Measurements from ENCODE around the gene EHD2. TPM values are rescaled to one million over a fixed set of nuclear protein-coding genes. Genes with fewer than 3 reads are reported as not detected.

The EHD2 gene, protein sequence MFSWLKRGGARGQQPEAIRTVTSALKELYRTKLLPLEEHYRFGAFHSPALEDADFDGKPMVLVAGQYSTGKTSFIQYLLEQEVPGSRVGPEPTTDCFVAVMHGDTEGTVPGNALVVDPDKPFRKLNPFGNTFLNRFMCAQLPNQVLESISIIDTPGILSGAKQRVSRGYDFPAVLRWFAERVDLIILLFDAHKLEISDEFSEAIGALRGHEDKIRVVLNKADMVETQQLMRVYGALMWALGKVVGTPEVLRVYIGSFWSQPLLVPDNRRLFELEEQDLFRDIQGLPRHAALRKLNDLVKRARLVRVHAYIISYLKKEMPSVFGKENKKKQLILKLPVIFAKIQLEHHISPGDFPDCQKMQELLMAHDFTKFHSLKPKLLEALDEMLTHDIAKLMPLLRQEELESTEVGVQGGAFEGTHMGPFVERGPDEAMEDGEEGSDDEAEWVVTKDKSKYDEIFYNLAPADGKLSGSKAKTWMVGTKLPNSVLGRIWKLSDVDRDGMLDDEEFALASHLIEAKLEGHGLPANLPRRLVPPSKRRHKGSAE
- 141 and 157 TPM in 2 replicates for total RNA-seq

DNA sequence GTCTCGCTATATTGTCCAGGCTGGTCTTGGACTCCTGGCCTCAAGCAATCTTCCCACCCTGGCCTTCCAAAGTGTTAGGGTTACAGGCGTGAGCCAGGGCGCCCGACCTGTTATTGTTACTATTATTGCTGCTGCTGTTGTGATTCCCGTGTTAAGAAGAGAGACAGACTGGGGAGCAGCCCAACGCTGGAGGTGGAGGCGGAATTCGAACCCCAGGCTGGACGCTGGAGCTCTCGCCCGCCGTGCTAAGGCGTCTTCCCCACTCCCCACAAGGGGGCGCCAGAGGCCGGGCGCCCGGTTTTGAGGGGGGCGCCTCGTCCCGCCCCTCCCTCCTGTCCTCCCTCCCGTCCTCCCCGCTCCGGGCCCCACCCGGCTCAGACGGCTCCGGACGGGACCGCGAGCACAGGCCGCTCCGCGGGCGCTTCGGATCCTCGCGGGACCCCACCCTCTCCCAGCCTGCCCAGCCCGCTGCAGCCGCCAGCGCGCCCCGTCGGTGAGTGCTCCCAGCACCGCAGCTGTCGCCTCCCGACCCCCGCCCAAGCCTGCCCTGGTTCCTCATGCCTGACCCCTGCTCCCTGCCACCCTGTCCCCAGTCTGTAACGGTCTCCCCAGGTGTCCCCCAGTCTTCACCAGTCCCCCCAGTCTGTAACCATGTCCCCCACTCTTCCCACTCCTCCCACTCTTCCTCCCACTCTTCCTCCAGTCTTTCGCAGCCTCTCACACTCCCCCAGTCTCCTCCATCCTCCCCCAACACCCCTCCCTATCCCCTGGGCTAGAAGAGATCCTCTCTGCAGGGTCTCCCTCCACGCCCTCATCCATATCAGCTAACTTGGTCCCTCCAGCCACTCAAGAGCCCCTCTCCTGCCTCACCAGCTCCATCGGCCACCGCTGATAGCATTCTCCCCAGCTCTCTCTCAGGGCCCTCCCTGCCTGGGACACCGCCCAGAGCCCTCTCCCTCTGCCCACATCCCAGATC is at the start of gene EHD2:
EHD2 (plus strand) TSS at position 377 of the 976 bp plus-strand sequence. CDS start 3,191 bp downstream, outside the sequence.

DNA sequence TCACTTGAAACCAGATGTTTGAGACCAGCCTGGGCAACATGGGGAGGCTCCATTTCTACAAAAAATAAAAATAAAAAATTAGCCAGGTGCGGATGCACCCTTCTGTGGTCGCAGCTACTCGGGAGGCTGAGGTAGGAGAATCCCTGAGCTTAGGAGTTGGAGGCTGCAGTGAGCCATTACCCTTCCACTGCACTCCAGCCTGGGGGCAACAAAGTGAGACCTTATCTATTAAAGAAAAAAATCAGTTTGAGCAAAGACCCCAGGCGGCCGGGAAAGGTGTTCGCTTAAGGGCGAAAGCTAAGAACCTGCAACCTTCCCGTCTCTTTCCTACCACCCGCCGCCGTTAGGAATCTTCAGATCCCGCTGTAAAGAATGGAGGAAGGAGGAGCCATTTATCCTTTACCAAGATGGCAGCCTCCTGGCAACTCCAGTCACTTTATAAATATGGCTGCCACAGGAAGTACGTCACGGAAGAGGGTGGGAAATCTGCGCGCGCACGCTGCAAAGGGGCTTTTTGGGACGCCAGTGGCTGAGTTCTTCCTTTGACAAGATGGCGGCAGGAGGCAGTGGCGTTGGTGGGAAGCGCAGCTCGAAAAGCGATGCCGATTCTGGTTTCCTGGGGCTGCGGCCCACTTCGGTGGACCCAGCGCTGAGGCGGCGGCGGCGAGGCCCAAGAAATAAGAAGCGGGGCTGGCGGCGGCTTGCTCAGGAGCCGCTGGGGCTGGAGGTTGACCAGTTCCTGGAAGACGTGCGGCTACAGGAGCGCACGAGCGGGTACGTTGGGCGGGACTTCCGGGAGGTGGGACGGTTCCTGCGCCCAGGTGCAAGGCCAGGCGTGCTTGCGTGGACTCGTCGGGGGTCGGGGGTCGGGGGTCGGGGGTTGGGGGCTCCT is 32.0 kb downstream of the EHD2 start, which contains the start of gene NOP53:
NOP53 (plus strand) TSS at position 537 of the 892 bp plus-strand sequence; CDS start at position 551, 14 bp downstream.

DNA sequence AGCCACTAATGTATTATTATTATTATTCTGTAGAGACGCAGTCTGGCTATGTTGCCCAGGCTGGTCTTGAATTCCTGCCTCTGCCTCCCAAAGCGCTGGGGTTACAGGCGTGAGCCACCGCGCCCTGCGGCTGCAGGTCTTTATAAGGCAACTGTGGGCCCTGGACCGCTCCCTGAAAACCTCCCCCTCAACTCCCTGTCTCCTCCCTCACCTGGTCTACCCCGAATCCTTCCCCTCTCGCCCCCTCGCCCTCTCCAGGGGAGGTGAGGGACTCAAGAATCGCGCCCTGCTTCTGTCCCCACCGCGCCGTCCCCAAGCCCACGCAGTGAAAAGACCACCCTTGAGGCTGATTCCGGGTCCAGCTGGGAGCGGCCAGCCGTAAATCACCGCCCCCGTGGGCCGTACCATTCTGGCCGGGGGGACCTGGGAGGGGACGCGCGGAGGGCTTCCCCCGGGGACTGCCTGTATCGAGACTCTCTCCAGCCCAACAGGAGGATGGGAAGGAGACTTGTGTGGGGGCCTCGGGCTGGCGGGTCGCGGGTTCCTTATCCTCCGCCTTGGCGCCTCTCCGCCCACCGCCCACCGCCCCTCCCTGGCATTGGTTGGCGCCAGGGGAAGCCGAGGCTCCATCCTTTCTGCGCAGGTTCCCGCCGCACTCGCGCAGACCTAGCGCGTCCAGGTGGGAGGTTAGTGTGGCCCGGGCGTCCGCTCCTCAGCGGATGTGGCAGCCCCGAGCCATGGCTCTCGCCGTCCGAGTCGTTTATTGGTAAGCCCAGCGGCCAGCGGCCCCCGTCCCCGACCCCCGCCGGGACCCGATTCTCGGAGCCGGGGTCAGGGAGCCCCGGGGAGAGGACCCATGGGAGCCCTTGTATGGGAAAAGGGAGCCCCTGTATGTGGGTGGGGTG is 65.1 kb downstream of the EHD2 start, which contains the start of gene SELENOW:
SELENOW (plus strand) TSS at position 655 of the 905 bp plus-strand sequence; CDS start at position 738, 83 bp downstream.

Other genes with a start within 250 kb of the EHD2 start
- not detected in 2 replicates for gene SLC8A2, start 241.5 kb upstream of the EHD2 start, total RNA-seq
- 5.5 and 8.1 TPM in 2 replicates for gene KPTN, start 229.2 kb upstream of the EHD2 start, total RNA-seq
- 133 and 153 TPM in 2 replicates for gene NAPA, start 198.4 kb upstream of the EHD2 start, total RNA-seq
- not detected in 2 replicates for gene ZNF541, start 140.3 kb upstream of the EHD2 start, total RNA-seq
- gene BICRA, start 104.3 kb upstream of the EHD2 start, total RNA-seq: 1.7 and 5.8 TPM in 2 replicates
- gene NOP53, start 32.1 kb downstream of the EHD2 start, total RNA-seq: 141 and 171 TPM in 2 replicates
- 635 and 892 TPM in 2 replicates for gene SELENOW, start 65.3 kb downstream of the EHD2 start, total RNA-seq
- gene TPRX1, start 91.1 kb downstream of the EHD2 start, total RNA-seq: not detected in 2 replicates
- not detected in 2 replicates for gene CRX, start 108.5 kb downstream of the EHD2 start, total RNA-seq
- not detected in 2 replicates for gene TPRX2, start 145.8 kb downstream of the EHD2 start, total RNA-seq
- gene SULT2A1, start 172.9 kb downstream of the EHD2 start, total RNA-seq: not detected in 2 replicates

Data from myometrial cell (primary cell).